Neural progenitor cell (in vitro differentiated cells): ENCODE data around the gene NOXO1. TPM values are rescaled to one million over a fixed set of nuclear protein-coding genes. Genes with fewer than 3 reads are reported as not detected.

Experiments used
- DNase-seq: peaks from one replicate; pipeline ENCODE4 v3.0.0-alpha.2; 2016; ENCODE audit warnings: low spot score
- H2AFZ ChIP-seq: fragments of 200-600 bp; sonication (generic); replicated peaks from 2 replicates; pipeline ENCODE4 v1.6.1; 2016; ENCODE audit warnings: antibody characterized with exemption
- H3F3A ChIP-seq: fragments of 200-600 bp; sonication (generic); 2 replicates; pipeline ENCODE4 v1.6.1; 2016; ENCODE audit warnings: antibody characterized with exemption, low read depth
- H3K27ac ChIP-seq: fragments of 200-600 bp; sonication (generic); 2 replicates; pipeline ENCODE4 v1.5.1; 2016; ENCODE audit warnings: mild to moderate bottlenecking
- H3K27me3 ChIP-seq: fragments of 200-600 bp; sonication (generic); 2 replicates; pipeline ENCODE4 v1.6.1; 2016; ENCODE audit warnings: mild to moderate bottlenecking, moderate library complexity
- H3K36me3 ChIP-seq: fragments of 200-600 bp; sonication (generic); 2 replicates; pipeline ENCODE4 v1.5.1; 2016
- H3K4me1 ChIP-seq: fragments of 200-600 bp; sonication (generic); 2 replicates; pipeline ENCODE4 v1.6.1; 2016; ENCODE audit warnings: mixed run types
- H3K4me2 ChIP-seq: fragments of 200-600 bp; sonication (generic); 2 replicates; pipeline ENCODE4 v1.6.1; 2016
- H3K4me3 ChIP-seq: fragments of 200-600 bp; sonication (generic); 2 replicates; pipeline ENCODE4 v1.5.1; 2016
- H3K79me2 ChIP-seq: fragments of 200-600 bp; sonication (generic); 2 replicates; pipeline ENCODE4 v1.6.1; 2016; ENCODE audit warnings: low read depth
- H3K9ac ChIP-seq: fragments of 200-600 bp; sonication (generic); 2 replicates; pipeline ENCODE4 v1.6.1; 2016
- H3K9me3 ChIP-seq: fragments of 200-600 bp; sonication (generic); 2 replicates; pipeline ENCODE4 v1.5.1; 2016; ENCODE audit warnings: low read depth
- H4K20me1 ChIP-seq: fragments of 200-600 bp; sonication (generic); 2 replicates; pipeline ENCODE4 v1.6.1; 2016; ENCODE audit warnings: low read depth
- H3K27ac Mint-ChIP-seq: 3 replicates; pipeline ENCODE4 v1.8.0; 2021; ENCODE audit warnings: mixed read lengths
- H3K27me3 Mint-ChIP-seq: 2 replicates; pipeline ENCODE4 v1.8.0; 2022; ENCODE audit warnings: low read depth, mild to moderate bottlenecking, inconsistent platforms, moderate library complexity, mixed read lengths; ENCODE audit not compliant: insufficient read depth
- H3K36me3 Mint-ChIP-seq: 3 replicates; pipeline ENCODE4 v1.8.0; 2021; ENCODE audit warnings: mixed read lengths
- H3K4me1 Mint-ChIP-seq: 3 replicates; pipeline ENCODE4 v1.8.0; 2021; ENCODE audit warnings: mixed read lengths
- H3K4me3 Mint-ChIP-seq: 3 replicates; pipeline ENCODE4 v1.8.0; 2021; ENCODE audit warnings: mild to moderate bottlenecking, moderate library complexity, mixed read lengths
- H3K9me3 Mint-ChIP-seq: 3 replicates; pipeline ENCODE4 v1.8.0; 2020; ENCODE audit warnings: mixed read lengths
- EZH2 ChIP-seq: fragments of 200-600 bp; sonication (generic); IDR thresholded peaks from 2 replicates; pipeline ENCODE4 v1.6.1; 2017; ENCODE audit warnings: antibody characterized with exemption, mild to moderate bottlenecking, moderate library complexity
- EZH2phosphoT487 ChIP-seq: fragments of 200-600 bp; sonication (generic); IDR thresholded peaks from 2 replicates; pipeline ENCODE4 v1.6.1; 2017; ENCODE audit warnings: antibody characterized with exemption
- small RNA-seq: library from RNA; depleted of rRNA; stranded (forward); fragments of <200 nt; gene quantifications from one replicate; pipeline ENCODE3, GENCODE V24; 2015
- total RNA-seq: library from RNA; depleted of rRNA; stranded (reverse); fragments of >200 nt; gene quantifications from 2 replicates; pipeline ENCODE4 v1.2.3, GENCODE V29; 2015; ENCODE audit warnings: low replicate concordance
- TF ChIP-seq, protein P1 (sequence below): fragments of 200-600 bp; sonication (generic); IDR thresholded peaks from 2 replicates; pipeline ENCODE4 v1.5.1; 2017; ENCODE audit warnings: antibody characterized with exemption, mild to moderate bottlenecking

The NOXO1 gene
- total RNA-seq, 1 donor from 2014 or later = not detected

DNA sequence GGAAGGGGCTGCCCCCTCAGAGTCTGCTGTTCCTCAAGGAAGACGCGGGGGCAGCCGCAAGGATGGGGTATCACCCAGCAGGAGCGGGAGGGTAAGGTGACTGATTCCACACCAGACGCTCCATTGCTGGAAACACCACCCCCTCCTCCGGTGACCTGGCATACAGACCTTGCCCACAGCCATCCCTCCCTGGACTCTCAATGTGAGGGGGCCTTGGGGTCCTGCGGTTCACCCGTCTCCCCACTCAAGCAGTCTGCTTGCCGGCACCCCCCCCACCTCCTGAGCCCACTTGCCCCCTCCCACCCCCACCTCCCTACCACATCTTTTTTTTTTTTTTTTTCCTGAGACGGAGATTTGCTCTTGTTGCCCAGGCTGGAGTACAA lies 50.9 kb downstream of the NOXO1 start:
- H3K4me2 ChIP-seq = no peak overlapping the region
- Mint-ChIP-seq H3K27me3 (peaks cover 8% of the 10 kb centered on the region), H3K36me3 (no peaks in the 10 kb centered on the region), H3K4me1 (peaks cover 2% of the 10 kb centered on the region), H3K9me3 (no peaks in the 10 kb centered on the region), H3K4me3 (no peak overlapping the region), H3K27ac (no peak overlapping the region)
- peaks cover 4% of the 10 kb centered on the region for H3F3A ChIP-seq
- H3K4me1 ChIP-seq = no peaks in the 10 kb centered on the region
- no peak overlapping the region for H3K27ac ChIP-seq
- H3K79me2 ChIP-seq = no peaks in the 10 kb centered on the region
- no peak overlapping the region for H3K9ac ChIP-seq
- no peaks in the 10 kb centered on the region for H3K9me3 ChIP-seq
- no peaks in the 10 kb centered on the region for H3K36me3 ChIP-seq
- H2AFZ ChIP-seq = no peak overlapping the region
- no peak overlapping the region for H3K4me3 ChIP-seq
- no peak for DNase-seq
- TF ChIP-seq, protein P1, sequence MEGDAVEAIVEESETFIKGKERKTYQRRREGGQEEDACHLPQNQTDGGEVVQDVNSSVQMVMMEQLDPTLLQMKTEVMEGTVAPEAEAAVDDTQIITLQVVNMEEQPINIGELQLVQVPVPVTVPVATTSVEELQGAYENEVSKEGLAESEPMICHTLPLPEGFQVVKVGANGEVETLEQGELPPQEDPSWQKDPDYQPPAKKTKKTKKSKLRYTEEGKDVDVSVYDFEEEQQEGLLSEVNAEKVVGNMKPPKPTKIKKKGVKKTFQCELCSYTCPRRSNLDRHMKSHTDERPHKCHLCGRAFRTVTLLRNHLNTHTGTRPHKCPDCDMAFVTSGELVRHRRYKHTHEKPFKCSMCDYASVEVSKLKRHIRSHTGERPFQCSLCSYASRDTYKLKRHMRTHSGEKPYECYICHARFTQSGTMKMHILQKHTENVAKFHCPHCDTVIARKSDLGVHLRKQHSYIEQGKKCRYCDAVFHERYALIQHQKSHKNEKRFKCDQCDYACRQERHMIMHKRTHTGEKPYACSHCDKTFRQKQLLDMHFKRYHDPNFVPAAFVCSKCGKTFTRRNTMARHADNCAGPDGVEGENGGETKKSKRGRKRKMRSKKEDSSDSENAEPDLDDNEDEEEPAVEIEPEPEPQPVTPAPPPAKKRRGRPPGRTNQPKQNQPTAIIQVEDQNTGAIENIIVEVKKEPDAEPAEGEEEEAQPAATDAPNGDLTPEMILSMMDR = no peak
- no peak for TF ChIP-seq EZH2
- no peak for TF ChIP-seq EZH2phosphoT487
- no peaks in the 10 kb centered on the region for H4K20me1 ChIP-seq
- H3K27me3 ChIP-seq = peaks cover 33% of the 10 kb centered on the region

DNA sequence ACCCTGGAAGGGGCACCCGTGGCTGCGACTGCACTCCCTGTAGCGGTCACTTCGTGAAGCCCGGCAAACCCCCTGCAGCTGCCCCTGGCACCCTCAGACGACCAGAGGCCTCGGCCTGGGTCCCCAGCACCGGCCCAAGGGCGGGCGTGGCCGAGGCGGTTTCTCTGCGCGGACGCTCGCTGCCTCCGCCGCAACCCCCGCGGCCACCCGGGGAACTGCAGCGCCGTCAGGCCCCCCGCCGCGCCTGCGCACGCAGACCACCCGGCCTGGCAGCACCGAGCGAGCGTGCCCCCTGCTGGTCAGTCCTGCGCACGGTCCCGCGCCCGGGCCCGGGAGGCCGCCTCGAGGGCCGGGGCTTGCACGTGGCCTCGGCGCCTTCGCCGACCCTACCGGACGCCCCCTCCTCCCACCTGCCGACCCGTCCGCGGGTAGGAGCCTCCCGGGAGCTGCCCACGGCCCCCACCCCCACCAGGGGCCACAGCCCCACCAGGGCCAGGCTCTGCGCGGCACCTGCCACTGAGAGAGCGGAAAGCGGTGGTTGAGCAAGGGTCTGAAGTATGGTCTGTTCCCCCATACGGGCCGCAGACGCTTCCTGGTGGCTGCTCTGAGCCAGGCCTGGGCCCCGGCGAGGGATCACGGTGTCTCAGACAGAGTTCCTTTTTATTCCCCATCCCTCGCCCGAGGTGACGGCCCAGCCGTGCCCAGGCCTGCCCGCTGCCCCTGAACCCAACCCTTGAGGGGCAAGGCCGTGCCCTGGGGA lies 51.5 kb downstream of the NOXO1 start:
- Histone ChIP-seq H3K9ac (no peak overlapping the region), H3F3A (peaks cover 4% of the 10 kb centered on the region), H3K27ac (no peak overlapping the region), H4K20me1 (no peaks in the 10 kb centered on the region), H3K27me3 (peaks cover 36% of the 10 kb centered on the region), H3K4me1 (no peaks in the 10 kb centered on the region), H3K79me2 (no peaks in the 10 kb centered on the region), H3K36me3 (no peaks in the 10 kb centered on the region), H3K4me2 (peak overlapping the region; percentile 80), H3K9me3 (no peaks in the 10 kb centered on the region), H3K4me3 (peak overlapping the region; percentile 54), H2AFZ (peak overlapping the region; percentile 87)
- no peaks in the 10 kb centered on the region for H3K36me3 Mint-ChIP-seq
- no peak overlapping the region for H3K27ac Mint-ChIP-seq
- peak; percentile 92 for DNase-seq
- H3K27me3 Mint-ChIP-seq = peaks cover 8% of the 10 kb centered on the region
- no peaks in the 10 kb centered on the region for H3K9me3 Mint-ChIP-seq
- TF ChIP-seq EZH2phosphoT487 = no peak
- TF ChIP-seq EZH2 = no peak
- TF ChIP-seq, protein P1 = peak; percentile 84
- peaks cover 2% of the 10 kb centered on the region for H3K4me1 Mint-ChIP-seq
- no peak overlapping the region for H3K4me3 Mint-ChIP-seq

DNA sequence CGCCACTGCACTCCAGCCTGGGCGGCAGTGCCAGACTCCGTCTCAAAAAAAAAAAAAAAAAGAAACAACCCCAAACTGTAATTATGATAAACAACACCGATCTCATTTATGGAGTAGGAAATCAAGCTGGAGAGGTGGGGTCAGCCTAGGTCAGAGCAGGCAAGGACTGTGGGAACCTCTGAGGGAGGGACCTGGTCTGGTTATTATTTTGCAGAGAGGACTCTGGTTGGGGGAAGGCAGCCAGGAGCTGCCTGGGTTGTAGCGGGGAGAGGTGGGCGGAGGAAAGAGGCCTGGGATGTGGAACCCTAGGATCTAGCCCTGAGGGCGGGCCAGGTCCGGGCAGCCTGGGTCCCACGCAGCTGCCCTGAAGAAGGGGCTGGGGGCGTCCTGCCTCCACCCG lies 52.2 kb downstream of the NOXO1 start:
- no peak for DNase-seq
- no peaks in the 10 kb centered on the region for H3K9me3 ChIP-seq
- no peaks in the 10 kb centered on the region for H3K79me2 ChIP-seq
- TF ChIP-seq EZH2 = no peak
- TF ChIP-seq, protein P1 = no peak
- H3K36me3 ChIP-seq = no peaks in the 10 kb centered on the region
- peak overlapping the region; percentile 77 for H3K4me3 Mint-ChIP-seq
- H3K36me3 Mint-ChIP-seq = no peaks in the 10 kb centered on the region
- H3K4me1 ChIP-seq = no peaks in the 10 kb centered on the region
- peaks cover 11% of the 10 kb centered on the region for H3K27me3 Mint-ChIP-seq
- no peak overlapping the region for H3K27ac Mint-ChIP-seq
- peak overlapping the region; percentile 80 for H3K4me2 ChIP-seq
- peak overlapping the region; percentile 87 for H2AFZ ChIP-seq
- H3K27me3 ChIP-seq = peaks cover 43% of the 10 kb centered on the region
- H3F3A ChIP-seq = peaks cover 4% of the 10 kb centered on the region
- peak overlapping the region; percentile 54 for H3K4me3 ChIP-seq
- no peaks in the 10 kb centered on the region for H3K9me3 Mint-ChIP-seq
- peaks cover 2% of the 10 kb centered on the region for H3K4me1 Mint-ChIP-seq
- no peaks in the 10 kb centered on the region for H4K20me1 ChIP-seq
- no peak overlapping the region for H3K9ac ChIP-seq
- no peak overlapping the region for H3K27ac ChIP-seq

Small RNAs within 50 kb of the gene (small RNA-seq; reads per million reads assigned to genes)
- not detected for gene AC005363.2
- gene RN7SL219P = not detected
- not detected for gene SNORA10
- not detected for gene SNORA64

Other genes with a start within 250 kb of the NOXO1 start
- 15.6 and 42.5 TPM in 2 replicates for gene NME3, start 209.9 kb downstream of the NOXO1 start, total RNA-seq
- gene EME2, start 208.7 kb downstream of the NOXO1 start, total RNA-seq = 2.3 and 10.3 TPM in 2 replicates
- gene MRPS34, start 208.3 kb downstream of the NOXO1 start, total RNA-seq = 48.4 and 108 TPM in 2 replicates
- gene SPSB3, start 198.9 kb downstream of the NOXO1 start, total RNA-seq = 18.7 and 53.4 TPM in 2 replicates
- 22.8 and 77.7 TPM in 2 replicates for gene NUBP2, start 198.5 kb downstream of the NOXO1 start, total RNA-seq
- gene IGFALS, start 187.8 kb downstream of the NOXO1 start, total RNA-seq = not detected in 2 replicates
- 38.3 and 72.1 TPM in 2 replicates for gene HAGH, start 154.6 kb downstream of the NOXO1 start, total RNA-seq
- 18.5 and 21.6 TPM in 2 replicates for gene FAHD1, start 154.3 kb downstream of the NOXO1 start, total RNA-seq
- gene MEIOB, start 109.3 kb downstream of the NOXO1 start, total RNA-seq = 1.9 and 3.7 TPM in 2 replicates
- 1.1 TPM in 1 of 2 replicates, not detected in the other for gene HS3ST6, start 63.1 kb downstream of the NOXO1 start, total RNA-seq
- 19.4 and 26.9 TPM in 2 replicates for gene MSRB1, start 38.3 kb downstream of the NOXO1 start, total RNA-seq
- not detected in 2 replicates for gene RPL3L, start 26.8 kb downstream of the NOXO1 start, total RNA-seq
- gene NDUFB10, start 21.9 kb downstream of the NOXO1 start, total RNA-seq = 155 and 160 TPM in 2 replicates
- 3,079 and 5,348 TPM in 2 replicates for gene RPS2, start 16.6 kb downstream of the NOXO1 start, total RNA-seq
- gene RNF151, start 14.6 kb downstream of the NOXO1 start, total RNA-seq = not detected in 2 replicates
- 30.7 and 47.6 TPM in 2 replicates for gene TBL3, start 9.4 kb downstream of the NOXO1 start, total RNA-seq
- 35.1 and 35.5 TPM in 2 replicates for gene GFER, start 2.7 kb upstream of the NOXO1 start, total RNA-seq
- gene SYNGR3, start 8.5 kb upstream of the NOXO1 start, total RNA-seq = 4.4 and 8.7 TPM in 2 replicates
- 12.7 and 31.2 TPM in 2 replicates for gene ZNF598, start 28.4 kb upstream of the NOXO1 start, total RNA-seq
- gene NPW, start 38.3 kb upstream of the NOXO1 start, total RNA-seq = 0.99 TPM in 1 of 2 replicates, not detected in the other
- 3.0 and 9.1 TPM in 2 replicates for gene NHERF2, start 45.4 kb upstream of the NOXO1 start, total RNA-seq
- gene NTHL1, start 66.4 kb upstream of the NOXO1 start, total RNA-seq = 26.3 and 43.6 TPM in 2 replicates
- 55.1 and 63.4 TPM in 2 replicates for gene TSC2, start 66.5 kb upstream of the NOXO1 start, total RNA-seq
- gene PKD1, start 154.4 kb upstream of the NOXO1 start, total RNA-seq = 16.9 and 73.4 TPM in 2 replicates
- 2.1 and 4.4 TPM in 2 replicates for gene RAB26, start 167.2 kb upstream of the NOXO1 start, total RNA-seq
- 24.1 and 63.6 TPM in 2 replicates for gene TRAF7, start 174.3 kb upstream of the NOXO1 start, total RNA-seq
- gene CASKIN1, start 215.1 kb upstream of the NOXO1 start, total RNA-seq = 1.6 and 9.0 TPM in 2 replicates
- gene MLST8, start 224.0 kb upstream of the NOXO1 start, total RNA-seq = 24.9 and 89.0 TPM in 2 replicates
- gene BRICD5, start 229.4 kb upstream of the NOXO1 start, total RNA-seq = 5.2 and 14.5 TPM in 2 replicates
- gene PGP, start 233.4 kb upstream of the NOXO1 start, total RNA-seq = 13.3 and 42.9 TPM in 2 replicates
- 7.4 and 37.7 TPM in 2 replicates for gene E4F1, start 242.1 kb upstream of the NOXO1 start, total RNA-seq